Measurements from ENCODE around the gene AKT3. TPM values are rescaled to one million over a fixed set of nuclear protein-coding genes. Genes with fewer than 3 reads are reported as not detected.
A peak's percentile ranks its signal among the peaks of the same experiment; 100 is the strongest.

AKT3 gene
- total RNA-seq (2021), result 105 and 133 TPM in 2 replicates
- Bru-seq, nascent RNA, result percentile 92 among the genes with signal in this experiment
- BruChase-seq, experiment 1, labeled RNA remaining after a 2-hour chase, result percentile 96 among the genes with signal in this experiment
- percentile 88 among the genes with signal in this experiment for BruChase-seq, experiment 2, labeled RNA remaining after a 6-hour chase
- long read RNA-seq, partial matches to known transcripts, result 0 of 8 reads
- long read RNA-seq, other reads (novel, unspliced or antisense), result 8 of 8 reads

DNA sequence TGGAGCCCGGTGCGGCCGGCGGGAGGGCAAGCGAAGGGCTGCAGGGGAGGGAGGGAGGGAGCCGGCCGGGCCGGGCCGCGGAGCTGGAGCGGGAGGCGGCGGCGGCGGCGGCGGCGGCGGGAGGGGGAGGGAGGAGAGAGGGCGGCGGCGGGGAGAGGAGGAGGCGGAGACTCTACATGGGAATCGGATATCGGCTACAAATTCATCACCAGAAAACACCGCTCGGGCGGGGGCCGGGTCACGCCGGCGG, at the start of gene AKT3:
TSS of gene AKT3 (minus strand) at position 42 of the 250 bp plus-strand sequence. CDS start 7,073 bp downstream, outside the sequence.
- H3K9me3 ChIP-seq (ENCODE audit: insufficient read depth, low read depth), result no peaks in the 10 kb centered on the region

DNA sequence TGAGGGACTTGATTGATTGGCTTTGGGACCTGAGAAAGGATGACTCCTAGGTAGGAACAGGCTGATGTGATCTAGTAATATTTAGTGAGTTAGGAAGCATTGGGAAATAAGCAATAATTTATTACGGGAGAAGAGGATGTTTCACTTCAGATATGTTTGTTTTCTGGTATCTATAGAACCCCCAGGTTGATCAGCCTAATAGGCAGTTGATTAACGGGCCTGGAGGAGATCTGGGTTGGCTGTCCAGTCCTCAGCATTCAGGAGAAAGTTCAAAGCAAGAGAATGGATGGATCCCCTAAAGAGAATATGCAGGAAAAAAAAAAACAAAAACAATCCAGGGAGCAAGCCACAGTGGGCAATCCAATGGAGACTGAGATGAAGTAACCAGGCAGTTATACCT, 48.2 kb upstream of the AKT3 start:
- Histone ChIP-seq H3K27ac (no peak overlapping the region), H3K36me3 (ENCODE audit: low read depth) (no peaks in the 10 kb centered on the region), H4K20me1 (ENCODE audit: insufficient read depth) (no peaks in the 10 kb centered on the region), H2AFZ (no peak overlapping the region), H3K4me2 (no peak overlapping the region), H3F3A (ENCODE audit: insufficient read depth, low read depth) (no peaks in the 10 kb centered on the region; the same call in 1 of the 2 replicates), H3K4me1 (replicated peaks; ENCODE audit: insufficient read depth) (peaks cover 17% of the 10 kb centered on the region), H3K79me2 (ENCODE audit: low read depth) (no peaks in the 10 kb centered on the region), H3K27me3 (ENCODE audit: insufficient read depth, low read depth) (no peaks in the 10 kb centered on the region), H3K4me3 (no peak overlapping the region), H3K9me2 (ENCODE audit: insufficient read depth) (no peaks in the 10 kb centered on the region), H3K9me3 (ENCODE audit: insufficient read depth, low read depth) (no peaks in the 10 kb centered on the region)
- intact Hi-C loops (cut with micrococcal nuclease; ENCODE audit: unreplicated experiment), result no loop called here
- ChIA-PET CTCF (no interaction called here), POLR2A (ENCODE audit: unreplicated experiment) (no interaction called here)
- BruUV-seq (replicated peaks), result no TSS peak
- no peak for DNase-seq
- TF ChIP-seq, protein P1, sequence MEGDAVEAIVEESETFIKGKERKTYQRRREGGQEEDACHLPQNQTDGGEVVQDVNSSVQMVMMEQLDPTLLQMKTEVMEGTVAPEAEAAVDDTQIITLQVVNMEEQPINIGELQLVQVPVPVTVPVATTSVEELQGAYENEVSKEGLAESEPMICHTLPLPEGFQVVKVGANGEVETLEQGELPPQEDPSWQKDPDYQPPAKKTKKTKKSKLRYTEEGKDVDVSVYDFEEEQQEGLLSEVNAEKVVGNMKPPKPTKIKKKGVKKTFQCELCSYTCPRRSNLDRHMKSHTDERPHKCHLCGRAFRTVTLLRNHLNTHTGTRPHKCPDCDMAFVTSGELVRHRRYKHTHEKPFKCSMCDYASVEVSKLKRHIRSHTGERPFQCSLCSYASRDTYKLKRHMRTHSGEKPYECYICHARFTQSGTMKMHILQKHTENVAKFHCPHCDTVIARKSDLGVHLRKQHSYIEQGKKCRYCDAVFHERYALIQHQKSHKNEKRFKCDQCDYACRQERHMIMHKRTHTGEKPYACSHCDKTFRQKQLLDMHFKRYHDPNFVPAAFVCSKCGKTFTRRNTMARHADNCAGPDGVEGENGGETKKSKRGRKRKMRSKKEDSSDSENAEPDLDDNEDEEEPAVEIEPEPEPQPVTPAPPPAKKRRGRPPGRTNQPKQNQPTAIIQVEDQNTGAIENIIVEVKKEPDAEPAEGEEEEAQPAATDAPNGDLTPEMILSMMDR (conservative IDR thresholded peaks at IDR 0.05), result no peak
- TF ChIP-seq EZH2 (IDR thresholded peaks at IDR 0.05; ENCODE audit: low read depth), result no peak

More for the DNA sequence above, at the start of gene AKT3:
- H3K79me2 ChIP-seq (ENCODE audit: low read depth), result peaks cover 75% of the 10 kb centered on the region
- no peaks in the 10 kb centered on the region for H3K36me3 ChIP-seq (ENCODE audit: low read depth)
- H3K4me2 ChIP-seq, result peak within 1 kb of the TSS; percentile 97
- TF ChIP-seq EZH2 (IDR thresholded peaks at IDR 0.05; ENCODE audit: low read depth), result no peak
- TF ChIP-seq, protein P1 (conservative IDR thresholded peaks at IDR 0.05), result no peak
- ChIA-PET POLR2A (ENCODE audit: unreplicated experiment) (interaction anchor here (0.6 to 1.1 kb wide), 5 partner anchors 42 to 376 kb away, joined by 3 to 12 read pairs (median 8); no protein-coding TSS in a partner anchor), CTCF (no interaction called here)
- DNase-seq, result peak in 1 of 2 experiments; percentile 71
- peak within 1 kb of the TSS; percentile 69 for H3K4me3 ChIP-seq
- H2AFZ ChIP-seq, result peak within 1 kb of the TSS; percentile 88
- peaks cover 49% of the 10 kb centered on the region for H3K4me1 ChIP-seq (replicated peaks; ENCODE audit: insufficient read depth)
- no peaks in the 10 kb centered on the region for H3K9me2 ChIP-seq (ENCODE audit: insufficient read depth)
- H3K27me3 ChIP-seq (ENCODE audit: insufficient read depth, low read depth), result no peaks in the 10 kb centered on the region
- BruUV-seq (replicated peaks), result no TSS peak
- intact Hi-C loops (cut with micrococcal nuclease; ENCODE audit: unreplicated experiment), result loop anchor here (2.0 to 10.0 kb wide), 4 partner anchors 67 to 605 kb away; partner anchors contain the start of gene ADSS2
- H3F3A ChIP-seq (ENCODE audit: insufficient read depth, low read depth), result peaks cover 27% of the 10 kb centered on the region
- no peaks in the 10 kb centered on the region; the same call in 1 of the 2 replicates for H4K20me1 ChIP-seq (ENCODE audit: insufficient read depth)
- peak within 1 kb of the TSS; percentile 85 for H3K27ac ChIP-seq

DNA sequence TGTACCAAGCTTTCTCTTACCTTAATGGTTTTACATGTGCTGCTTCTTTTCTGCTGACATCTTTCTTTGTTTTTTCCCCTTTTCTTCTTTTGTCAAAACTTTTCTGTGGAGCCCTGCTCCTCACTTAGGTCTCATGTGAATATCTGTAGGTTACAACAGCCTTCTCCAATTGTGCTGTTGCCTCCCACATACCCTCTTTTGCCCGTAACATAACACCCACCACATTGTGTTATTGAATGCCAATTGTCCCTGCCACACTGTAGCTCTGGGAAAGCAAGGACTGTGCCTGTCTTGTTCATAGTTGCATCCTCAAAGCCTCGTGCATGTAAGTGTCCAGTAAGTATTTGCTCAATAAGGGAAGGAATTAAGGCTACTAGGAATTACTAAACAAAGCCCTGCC, 46.3 kb upstream of the AKT3 start:
- Histone ChIP-seq H3K27me3 (ENCODE audit: insufficient read depth, low read depth) (no peaks in the 10 kb centered on the region), H3K9me3 (ENCODE audit: insufficient read depth, low read depth) (no peaks in the 10 kb centered on the region), H4K20me1 (ENCODE audit: insufficient read depth) (no peaks in the 10 kb centered on the region), H3K4me1 (replicated peaks; ENCODE audit: insufficient read depth) (peaks cover under 1% of the 10 kb centered on the region; the same call in 1 of the 2 replicates), H3K9me2 (ENCODE audit: insufficient read depth) (no peaks in the 10 kb centered on the region), H3K79me2 (ENCODE audit: low read depth) (no peaks in the 10 kb centered on the region), H2AFZ (no peak overlapping the region), H3F3A (ENCODE audit: insufficient read depth, low read depth) (no peaks in the 10 kb centered on the region), H3K36me3 (ENCODE audit: low read depth) (no peaks in the 10 kb centered on the region), H3K27ac (no peak overlapping the region), H3K4me2 (no peak overlapping the region), H3K4me3 (no peak overlapping the region)
- TF ChIP-seq EZH2 (IDR thresholded peaks at IDR 0.05; ENCODE audit: low read depth), result no peak
- TF ChIP-seq, protein P1 (conservative IDR thresholded peaks at IDR 0.05), result no peak
- no peak for DNase-seq
- ChIA-PET POLR2A (ENCODE audit: unreplicated experiment) (no interaction called here), CTCF (no interaction called here)
- intact Hi-C loops (cut with micrococcal nuclease; ENCODE audit: unreplicated experiment), result no loop called here
- no TSS peak for BruUV-seq (replicated peaks)

Data from PC-9 (cell line).